ES-I3 (cell line): Measurements from ENCODE around the gene GAL3ST2.
"Not testable (repeated sequence)": the region's sequence is repeated elsewhere in the genome, so short reads cannot be mapped to it uniquely, and the experiment has no call there.

Experiments used
- H3K36me3 ChIP-seq: 2 replicates; pipeline ENCODE4 v1.6.1; 2013; ENCODE audit warnings: mild to moderate bottlenecking, low read length, control low read depth, moderate library complexity; ENCODE audit not compliant: insufficient read depth
- H3K4me1 ChIP-seq: 2 replicates; pipeline ENCODE4 v1.6.1; 2013; ENCODE audit warnings: mild to moderate bottlenecking, control low read depth, low read length; ENCODE audit not compliant: insufficient read depth
- H3K9ac ChIP-seq: 2 replicates; pipeline ENCODE4 v1.6.1; 2013; ENCODE audit warnings: low read depth, mild to moderate bottlenecking, low read length, moderate library complexity
- H3K9me3 ChIP-seq: 2 replicates; pipeline ENCODE4 v1.6.1; 2013; ENCODE audit warnings: mild to moderate bottlenecking, low read length, moderate library complexity; ENCODE audit not compliant: control insufficient read depth, insufficient read depth

GAL3ST2 gene

DNA sequence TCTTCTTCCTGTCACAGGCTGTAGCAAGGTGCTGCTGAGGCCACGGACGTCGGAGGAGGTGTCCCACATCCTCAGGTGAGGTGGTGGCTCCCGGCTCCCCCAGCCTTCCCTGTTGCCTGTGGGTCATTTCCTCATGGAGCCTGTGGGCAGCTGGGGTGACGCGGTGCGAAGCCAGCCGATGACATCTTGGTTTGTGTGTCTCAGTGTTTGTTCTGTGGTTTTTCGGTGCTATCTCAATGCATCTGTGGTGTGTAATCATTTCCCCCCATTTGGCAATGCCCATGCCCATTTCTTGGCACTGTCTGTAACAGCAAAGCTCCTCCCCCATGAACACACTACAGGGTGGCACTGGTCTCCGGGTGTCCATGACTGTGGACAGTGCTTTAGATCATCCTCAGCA is 35.6 kb upstream of the GAL3ST2 start:
- peaks cover 6% of the 10 kb centered on the region; the same call in 1 of the 2 replicates for H3K9me3 ChIP-seq
- no peak overlapping the region for H3K9ac ChIP-seq

DNA sequence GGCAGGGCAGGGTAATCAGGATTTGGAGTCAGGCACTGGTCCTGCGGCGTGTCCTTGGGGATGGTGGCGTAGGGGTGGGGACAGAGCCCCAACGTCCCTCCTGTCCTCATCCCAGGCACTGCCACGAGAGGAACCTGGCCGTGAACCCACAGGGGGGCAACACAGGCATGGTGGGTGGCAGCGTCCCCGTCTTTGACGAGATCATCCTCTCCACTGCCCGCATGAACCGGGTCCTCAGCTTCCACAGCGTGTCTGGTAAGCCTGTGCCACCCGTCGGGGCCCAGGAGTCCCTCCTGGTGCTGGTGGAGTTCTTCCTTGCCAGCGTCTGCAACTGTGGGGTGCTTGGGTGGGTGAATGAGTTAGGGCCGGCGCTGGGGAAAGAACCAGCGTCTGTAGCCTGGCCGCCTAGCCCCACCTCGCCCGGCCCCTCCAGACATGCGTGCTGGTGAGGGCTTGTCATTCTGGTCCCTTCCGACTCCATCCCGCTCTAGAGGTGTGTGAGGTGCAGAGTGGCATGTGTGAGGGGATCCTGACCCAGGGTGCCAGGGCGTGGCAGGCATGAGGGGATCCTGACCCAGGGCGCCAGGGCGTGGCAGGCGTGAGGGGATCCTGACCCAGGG is 34.2 kb upstream of the GAL3ST2 start:
- Histone ChIP-seq H3K4me1 (no peaks in the 10 kb centered on the region), H3K9ac (no peak overlapping the region), H3K9me3 (peaks cover 7% of the 10 kb centered on the region; the same call in 1 of the 2 replicates), H3K36me3 (no peaks in the 10 kb centered on the region; the same call in 1 of the 2 replicates)

More for the DNA sequence above, 35.6 kb upstream of the GAL3ST2 start:
- no peaks in the 10 kb centered on the region for H3K4me1 ChIP-seq
- no peaks in the 10 kb centered on the region; the same call in 1 of the 2 replicates for H3K36me3 ChIP-seq

DNA sequence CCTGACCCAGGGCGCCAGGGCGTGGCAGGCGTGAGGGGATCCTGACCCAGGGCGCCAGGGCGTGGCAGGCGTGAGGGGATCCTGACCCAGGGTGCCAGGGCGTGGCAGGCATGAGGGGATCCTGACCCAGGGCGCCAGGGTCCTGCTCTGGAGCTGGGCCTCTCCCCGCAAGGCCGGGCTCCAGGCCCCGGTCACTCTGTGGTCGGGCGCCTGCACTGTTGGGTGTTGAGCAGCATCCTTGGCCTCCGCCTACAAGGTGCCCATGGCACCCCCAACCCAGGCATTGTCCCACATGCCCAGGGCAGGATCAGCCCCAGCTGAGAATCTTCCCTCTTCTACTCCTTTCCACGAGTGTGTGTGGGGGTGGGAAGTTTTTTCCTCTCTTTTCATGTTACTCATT is 33.6 kb upstream of the GAL3ST2 start:
- H3K36me3 ChIP-seq, H3K9me3 ChIP-seq, H3K9ac ChIP-seq, H3K4me1 ChIP-seq: not testable (repeated sequence)

DNA sequence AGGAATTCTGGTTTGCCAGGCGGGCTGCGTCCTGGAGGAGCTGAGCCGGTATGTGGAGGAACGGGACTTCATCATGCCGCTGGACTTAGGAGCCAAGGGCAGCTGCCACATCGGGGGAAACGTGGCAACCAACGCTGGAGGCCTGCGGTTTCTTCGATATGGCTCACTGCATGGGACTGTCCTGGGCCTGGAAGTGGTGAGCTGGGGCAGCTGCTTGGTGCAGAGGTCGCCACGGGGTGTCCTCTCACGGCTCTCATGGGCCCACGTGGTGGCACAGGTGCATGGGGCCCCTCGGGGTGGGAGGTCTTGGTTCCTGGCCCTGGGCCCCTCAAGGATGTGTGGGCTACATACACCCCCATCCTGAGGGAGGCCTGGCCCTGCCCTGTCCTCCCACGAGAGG is 33.0 kb upstream of the GAL3ST2 start:
- Histone ChIP-seq H3K4me1 (no peaks in the 10 kb centered on the region), H3K9me3 (peaks cover 7% of the 10 kb centered on the region; the same call in 1 of the 2 replicates), H3K36me3 (no peaks in the 10 kb centered on the region; the same call in 1 of the 2 replicates), H3K9ac (no peak overlapping the region)

DNA sequence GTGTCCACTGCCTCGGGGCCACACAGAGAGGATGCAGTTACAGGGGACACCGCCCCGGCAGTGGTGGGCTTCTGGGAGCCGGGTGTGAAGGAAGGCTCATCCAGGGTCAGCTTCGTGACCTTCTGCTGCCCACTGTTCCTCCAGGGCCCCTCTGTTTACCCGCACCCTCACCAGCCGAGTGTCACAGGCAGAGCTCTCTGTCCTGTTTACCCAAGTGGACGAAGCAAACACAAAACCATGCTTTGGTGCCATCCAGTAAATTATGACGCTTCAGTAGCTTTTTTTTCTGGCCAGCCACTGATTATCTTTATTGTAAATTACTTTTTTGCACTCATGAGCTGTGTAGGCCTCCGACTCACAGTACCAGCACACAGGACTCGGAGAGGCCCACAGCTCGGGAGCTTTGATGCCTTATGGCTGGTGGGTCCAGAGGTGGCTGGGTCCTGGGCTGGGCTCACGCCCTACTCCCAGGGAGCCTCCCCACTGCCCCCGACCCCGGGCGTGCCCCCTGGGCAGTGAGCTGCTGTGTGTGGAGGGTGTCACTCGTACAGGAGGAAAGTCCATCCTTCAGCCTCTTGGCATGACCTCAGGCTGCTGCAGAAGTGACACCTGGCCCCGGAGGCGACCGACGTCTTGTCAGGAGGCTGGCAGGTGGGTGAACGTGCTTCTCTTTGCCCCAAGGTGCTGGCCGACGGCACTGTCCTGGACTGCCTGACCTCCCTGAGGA is 32.4 kb upstream of the GAL3ST2 start:
- no peaks in the 10 kb centered on the region for H3K4me1 ChIP-seq
- H3K36me3 ChIP-seq: no peaks in the 10 kb centered on the region; the same call in 1 of the 2 replicates

DNA sequence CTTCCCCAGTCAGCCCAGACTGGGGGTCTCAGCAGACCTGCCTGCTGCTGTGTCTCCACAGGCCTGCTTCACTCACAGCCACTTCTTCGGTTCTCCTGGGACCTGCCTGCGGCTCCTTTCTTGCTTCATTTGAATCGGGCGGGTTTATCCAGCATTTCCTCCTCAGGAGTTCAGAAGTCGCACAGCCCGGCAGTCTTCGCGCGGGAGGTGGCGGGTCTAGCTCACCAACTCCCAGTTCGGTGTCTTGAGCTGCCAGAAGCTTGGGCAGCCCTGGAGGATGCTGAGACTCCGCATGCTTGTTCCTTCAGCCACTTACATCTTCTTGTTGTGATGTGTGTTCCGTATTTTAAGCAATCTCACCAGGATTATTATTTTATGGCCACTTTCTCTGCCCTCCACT is 31.3 kb upstream of the GAL3ST2 start:
- peaks cover 7% of the 10 kb centered on the region; the same call in 1 of the 2 replicates for H3K9me3 ChIP-seq
- no peaks in the 10 kb centered on the region for H3K4me1 ChIP-seq
- no peaks in the 10 kb centered on the region; the same call in 1 of the 2 replicates for H3K36me3 ChIP-seq
- H3K9ac ChIP-seq: no peak overlapping the region

More for the DNA sequence above, 32.4 kb upstream of the GAL3ST2 start:
- H3K9ac ChIP-seq: no peak overlapping the region
- H3K9me3 ChIP-seq: peaks cover 7% of the 10 kb centered on the region; the same call in 1 of the 2 replicates

DNA sequence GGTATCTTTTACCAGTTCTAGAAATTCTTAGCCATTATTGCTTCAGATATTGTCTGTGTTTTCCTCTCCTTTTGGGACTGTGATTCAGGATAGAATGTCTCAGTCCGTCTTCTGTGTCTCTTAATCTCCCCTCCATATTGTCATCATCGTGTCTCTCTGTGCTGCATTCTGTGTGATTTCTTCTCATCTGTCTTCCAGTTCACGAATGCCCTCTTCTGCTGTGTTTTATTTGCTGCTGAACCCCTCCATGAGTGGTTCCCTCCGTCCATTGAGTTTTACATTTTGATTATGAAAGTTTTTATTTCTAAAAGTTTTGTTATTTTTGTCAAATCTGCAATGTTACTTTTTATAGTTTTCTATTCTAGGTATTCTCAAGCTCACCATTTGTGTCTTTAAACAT is 30.5 kb upstream of the GAL3ST2 start:
- no peaks in the 10 kb centered on the region for H3K4me1 ChIP-seq
- no peak overlapping the region for H3K9ac ChIP-seq
- H3K36me3 ChIP-seq: no peaks in the 10 kb centered on the region; the same call in 1 of the 2 replicates
- peaks cover 7% of the 10 kb centered on the region; the same call in 1 of the 2 replicates for H3K9me3 ChIP-seq

DNA sequence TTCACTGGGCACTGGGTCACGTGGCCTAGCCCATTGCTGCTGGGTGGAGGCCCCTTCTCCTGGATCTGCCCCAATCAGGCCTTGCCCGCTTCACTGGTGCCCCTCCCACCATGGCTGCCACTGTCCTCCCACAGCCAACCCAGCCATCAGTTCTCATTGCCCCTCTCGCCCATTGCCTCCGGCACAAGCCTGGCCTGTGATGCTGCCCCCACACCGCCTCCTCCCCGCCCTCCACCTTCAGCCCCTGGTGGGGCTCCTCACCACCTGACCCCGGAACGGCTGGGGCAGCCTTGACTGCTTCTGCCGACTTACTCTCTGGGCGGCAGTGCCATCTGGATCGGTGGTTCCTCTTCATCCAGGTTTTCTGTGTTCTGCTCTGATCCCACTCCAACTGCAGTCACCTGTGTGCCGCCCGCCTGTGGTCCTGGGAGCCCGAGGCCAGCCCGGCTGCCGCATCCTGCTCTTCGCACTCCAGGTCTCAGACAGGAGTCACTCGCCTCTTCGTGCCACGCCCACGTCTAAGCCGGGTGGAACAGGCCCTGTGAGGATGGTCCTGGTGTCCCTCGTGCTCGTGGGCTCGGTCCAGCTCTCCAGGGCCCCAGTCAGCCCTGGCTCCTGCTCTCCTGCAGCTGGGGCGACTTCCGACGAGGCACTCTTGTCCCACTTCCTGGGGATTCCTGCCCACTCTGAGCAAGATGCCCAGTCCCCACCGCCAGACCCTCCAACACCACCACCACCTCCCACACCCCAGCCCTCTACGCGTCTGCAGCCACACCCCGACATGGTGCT is 28.0 kb upstream of the GAL3ST2 start:
- Histone ChIP-seq H3K9ac (no peak overlapping the region), H3K36me3 (no peaks in the 10 kb centered on the region; the same call in 1 of the 2 replicates), H3K4me1 (no peaks in the 10 kb centered on the region)

DNA sequence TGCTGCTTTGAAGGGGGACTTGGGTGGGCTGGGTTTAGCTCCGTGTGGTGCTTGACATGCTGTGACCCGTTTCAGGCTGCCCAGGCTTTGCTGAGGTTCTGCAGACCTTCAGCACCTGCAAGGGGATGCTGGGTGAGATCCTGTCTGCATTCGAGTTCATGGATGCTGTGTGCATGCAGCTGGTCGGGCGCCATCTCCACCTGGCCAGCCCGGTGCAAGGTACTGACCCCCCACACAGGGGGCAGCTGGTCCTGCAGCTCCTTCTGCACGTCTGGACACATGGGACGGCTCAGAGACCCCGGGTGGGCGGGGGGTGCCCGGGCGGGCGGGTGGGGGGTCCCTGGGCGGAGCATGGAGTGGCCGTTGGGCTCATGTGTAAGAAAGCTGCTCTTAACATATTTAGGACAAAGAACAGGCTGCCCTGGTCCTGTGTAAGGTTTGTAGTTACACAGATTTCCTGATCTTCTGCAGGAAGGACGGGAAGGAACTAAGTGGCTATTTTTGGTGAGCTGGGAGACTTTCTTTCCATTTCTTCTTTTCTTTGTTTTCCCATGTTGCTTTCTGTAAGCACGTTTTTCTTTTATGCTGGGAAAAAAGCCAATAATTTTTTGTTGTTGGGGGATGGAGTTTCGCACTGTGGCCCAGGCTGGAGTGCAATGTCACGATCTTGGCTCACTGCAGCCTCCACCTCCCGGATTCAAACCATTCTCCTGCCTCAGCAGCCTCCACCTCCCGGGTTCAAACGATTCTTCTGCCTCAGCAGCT is 26.4 kb upstream of the GAL3ST2 start:
- Histone ChIP-seq H3K4me1 (no peaks in the 10 kb centered on the region), H3K9me3 (peaks cover 7% of the 10 kb centered on the region; the same call in 1 of the 2 replicates), H3K36me3 (no peaks in the 10 kb centered on the region; the same call in 1 of the 2 replicates), H3K9ac (no peak overlapping the region)

More for the DNA sequence above, 28.0 kb upstream of the GAL3ST2 start:
- peaks cover 7% of the 10 kb centered on the region; the same call in 1 of the 2 replicates for H3K9me3 ChIP-seq

DNA sequence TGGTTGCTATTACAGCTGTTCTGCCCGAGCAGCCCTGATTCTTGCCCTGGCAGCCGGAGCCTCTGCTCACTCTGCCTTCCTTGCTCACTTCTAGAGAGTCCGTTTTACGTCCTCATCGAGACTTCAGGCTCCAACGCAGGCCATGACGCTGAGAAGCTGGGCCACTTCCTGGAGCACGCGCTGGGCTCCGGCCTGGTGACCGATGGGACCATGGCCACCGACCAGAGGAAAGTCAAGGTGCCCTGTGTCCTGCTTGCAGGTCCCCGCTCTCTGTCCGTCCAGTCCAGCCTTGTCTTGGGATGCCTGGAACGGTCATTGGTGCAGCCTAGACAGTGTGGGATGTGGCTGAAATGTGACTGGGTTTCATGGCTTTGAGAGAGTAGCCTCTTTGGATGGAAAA is 25.5 kb upstream of the GAL3ST2 start:
- no peaks in the 10 kb centered on the region for H3K4me1 ChIP-seq
- no peak overlapping the region for H3K9ac ChIP-seq
- H3K36me3 ChIP-seq: no peaks in the 10 kb centered on the region
- no peaks in the 10 kb centered on the region for H3K9me3 ChIP-seq

DNA sequence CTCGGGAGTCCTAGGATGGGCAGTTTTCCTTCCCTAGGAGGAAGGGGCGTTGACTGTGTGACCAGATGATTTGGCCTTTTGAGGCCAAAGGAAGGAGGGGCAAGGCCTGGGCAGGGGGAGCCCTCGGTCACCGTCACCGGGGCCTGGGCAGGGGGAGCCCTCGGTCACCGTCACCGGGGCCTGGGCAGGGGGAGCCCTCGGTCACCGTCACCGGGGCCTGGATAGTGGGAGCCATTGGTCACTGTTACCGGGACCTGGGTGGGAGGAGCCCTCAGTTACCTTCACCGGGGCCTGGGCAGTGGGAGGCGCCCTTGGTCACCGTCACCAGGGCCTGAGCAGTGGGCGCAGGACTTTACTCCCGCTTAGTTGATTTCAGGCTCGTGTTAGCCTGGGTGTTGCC is 24.8 kb upstream of the GAL3ST2 start:
- Histone ChIP-seq H3K9ac (no peak overlapping the region), H3K36me3 (no peaks in the 10 kb centered on the region), H3K4me1 (no peaks in the 10 kb centered on the region), H3K9me3 (no peaks in the 10 kb centered on the region)

DNA sequence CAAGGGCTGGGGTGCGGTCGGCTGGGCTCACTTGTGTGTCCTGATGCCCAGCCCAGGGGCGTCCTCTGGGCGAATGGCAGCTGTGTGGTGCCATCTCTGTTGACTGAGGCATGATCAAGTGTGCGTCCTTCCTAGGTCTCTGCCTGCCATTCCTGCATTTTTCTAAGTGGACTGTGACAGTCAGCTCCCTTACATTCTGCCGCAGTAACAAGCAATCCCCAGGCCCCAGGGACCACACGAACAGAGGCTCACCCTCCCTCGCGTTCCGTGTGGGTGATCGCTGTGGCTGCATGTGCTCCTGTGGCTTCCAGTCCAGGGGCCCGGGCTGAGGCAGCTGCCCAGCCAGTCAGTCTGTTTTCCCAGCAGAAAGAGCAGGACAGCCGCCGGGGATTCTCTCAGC is 24.4 kb upstream of the GAL3ST2 start:
- no peaks in the 10 kb centered on the region for H3K36me3 ChIP-seq
- no peaks in the 10 kb centered on the region for H3K9me3 ChIP-seq
- no peaks in the 10 kb centered on the region for H3K4me1 ChIP-seq
- no peak overlapping the region for H3K9ac ChIP-seq

DNA sequence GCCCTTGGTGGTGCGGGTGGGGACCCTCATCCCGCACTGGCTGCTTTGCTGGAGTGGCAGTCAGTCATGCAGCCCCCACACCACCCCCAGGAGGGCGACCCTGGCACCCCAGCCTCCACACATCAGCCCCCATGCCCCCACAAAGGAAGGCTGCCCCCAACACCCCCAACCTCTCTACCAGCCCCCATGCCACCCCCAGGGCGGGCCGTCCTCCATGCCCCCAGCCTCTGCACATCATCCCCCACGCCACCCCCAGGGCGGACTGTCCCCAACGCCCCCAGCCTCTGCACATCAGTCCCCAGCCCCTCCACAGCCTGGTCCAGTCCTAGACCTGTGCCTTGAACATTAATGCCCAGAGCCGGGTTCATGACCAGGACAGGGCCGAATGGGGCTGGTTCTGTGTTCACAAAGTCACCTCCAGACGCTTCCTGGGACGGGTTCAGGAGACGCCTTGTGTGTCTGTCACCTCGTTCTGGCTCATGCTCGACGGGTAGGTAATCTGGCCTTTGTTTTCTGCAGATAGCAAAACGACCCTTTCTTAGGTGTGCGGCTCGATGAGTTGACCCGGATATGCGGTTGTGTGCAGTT is 23.8 kb upstream of the GAL3ST2 start:
- no peaks in the 10 kb centered on the region; the same call in 1 of the 2 replicates for H3K36me3 ChIP-seq
- no peaks in the 10 kb centered on the region for H3K4me1 ChIP-seq
- no peak overlapping the region for H3K9ac ChIP-seq
- no peaks in the 10 kb centered on the region for H3K9me3 ChIP-seq
